Raji (cell line): ENCODE results near the gene ATXN7.

ENCODE experiments used
- POLR2A ChIP-seq: IDR thresholded peaks from 2 replicates; pipeline ENCODE4 v1.6.1; 2011; ENCODE audit warnings: low read depth, low read length, control low read depth; ENCODE audit not compliant: insufficient read depth

ATXN7 gene

DNA sequence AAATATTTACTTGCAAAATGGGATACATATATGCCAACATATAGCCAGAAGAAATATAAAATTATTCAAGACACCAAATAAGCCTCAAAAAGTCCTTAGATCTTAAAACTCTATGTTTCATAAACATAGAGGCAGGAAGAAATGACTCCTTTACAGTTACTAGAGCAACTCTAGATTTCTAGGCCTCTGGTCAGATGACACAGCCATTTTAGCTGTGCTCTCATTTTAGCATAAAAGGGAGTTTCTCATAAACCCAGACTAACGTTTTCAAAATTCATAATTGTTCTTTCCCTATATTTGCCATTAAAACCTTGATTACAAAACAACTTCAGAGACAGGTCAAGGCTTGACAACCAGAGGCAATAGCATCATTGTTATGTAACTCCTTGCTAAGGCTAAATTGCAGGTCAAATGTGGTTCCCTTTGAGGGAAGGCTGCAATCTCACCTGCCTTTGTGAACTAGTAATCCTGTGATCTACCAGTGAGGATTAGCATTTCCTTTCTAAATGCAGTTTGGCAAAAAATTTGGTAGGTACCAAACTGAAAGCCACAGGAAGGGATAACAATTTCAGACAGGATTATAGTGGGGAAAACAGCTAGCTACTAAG lies 8.2 kb upstream of the ATXN7 start:
- no peak for TF ChIP-seq POLR2A

DNA sequence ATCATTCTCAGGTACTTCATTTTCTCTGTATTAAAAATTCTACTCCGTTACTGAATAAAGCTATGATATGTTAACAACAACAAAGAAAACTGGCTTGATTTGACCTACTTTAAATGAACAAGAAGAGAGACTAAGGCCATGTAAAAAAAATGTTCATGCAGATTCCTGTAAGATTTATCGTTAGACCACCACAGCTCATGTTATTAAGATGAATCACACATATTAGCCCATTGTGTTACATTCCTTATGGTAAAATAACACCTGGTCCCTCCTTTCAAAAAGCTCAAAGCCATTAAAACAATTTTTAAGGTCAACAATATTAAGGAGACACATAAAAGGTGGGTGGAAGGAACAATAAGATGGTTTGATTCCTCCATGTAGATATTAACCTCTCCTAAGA lies 6.4 kb upstream of the ATXN7 start:
- no peak for TF ChIP-seq POLR2A

DNA sequence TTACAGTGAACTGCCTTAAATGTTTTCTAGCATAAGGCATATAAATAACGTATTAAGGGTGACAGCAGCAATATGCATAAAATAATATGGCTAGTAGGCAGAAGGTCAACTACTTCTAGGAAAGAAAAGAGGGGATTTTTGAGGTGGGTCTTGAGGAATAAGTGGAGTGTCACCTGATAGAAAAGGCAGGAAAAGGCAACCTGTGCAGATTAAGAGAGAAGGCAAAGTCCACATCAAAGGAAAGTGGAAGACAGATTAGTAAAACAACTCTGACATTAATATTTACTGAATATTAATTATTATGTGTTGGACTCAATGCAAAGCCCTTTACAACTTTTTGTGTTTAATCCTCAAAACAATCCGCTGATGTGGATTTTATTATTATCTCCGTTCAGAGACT lies 2.9 kb upstream of the ATXN7 start:
- no peak for TF ChIP-seq POLR2A

DNA sequence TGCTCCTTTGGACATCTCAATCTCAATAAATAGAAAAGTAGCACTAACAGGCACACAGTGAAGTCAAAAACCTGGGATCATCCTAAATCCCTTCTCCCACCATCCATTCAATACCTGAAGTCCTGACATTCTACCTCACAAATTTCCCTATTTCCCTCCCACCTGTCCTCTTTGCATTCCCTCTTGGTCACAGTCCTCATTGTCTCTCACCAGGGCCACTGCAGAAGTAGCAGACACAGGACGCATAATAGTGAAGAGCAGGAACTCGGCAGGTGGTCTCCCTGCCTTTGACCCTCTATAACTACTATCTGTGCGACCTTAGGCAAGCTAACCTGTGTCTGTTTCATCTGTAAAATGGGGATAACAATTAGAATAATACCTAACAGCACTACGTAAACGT lies 2.4 kb upstream of the ATXN7 start:
- TF ChIP-seq POLR2A: no peak

DNA sequence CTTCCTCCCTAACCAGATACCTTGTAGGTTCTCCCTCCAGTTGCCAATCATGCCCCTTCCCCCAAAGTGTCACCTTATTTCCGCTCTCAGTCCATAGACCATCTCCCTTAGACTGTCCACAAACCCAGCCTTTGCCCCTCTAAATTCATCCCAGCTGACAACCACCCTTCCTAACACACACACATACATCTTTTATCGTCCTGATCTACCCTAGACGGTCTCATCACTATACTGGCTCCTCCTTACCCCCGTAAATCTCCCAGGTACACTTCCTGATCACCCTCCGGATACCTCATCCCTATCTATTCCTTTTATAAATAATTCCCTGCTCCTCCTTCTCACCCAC lies 890 bp upstream of the ATXN7 start:
- TF ChIP-seq POLR2A: no peak

DNA sequence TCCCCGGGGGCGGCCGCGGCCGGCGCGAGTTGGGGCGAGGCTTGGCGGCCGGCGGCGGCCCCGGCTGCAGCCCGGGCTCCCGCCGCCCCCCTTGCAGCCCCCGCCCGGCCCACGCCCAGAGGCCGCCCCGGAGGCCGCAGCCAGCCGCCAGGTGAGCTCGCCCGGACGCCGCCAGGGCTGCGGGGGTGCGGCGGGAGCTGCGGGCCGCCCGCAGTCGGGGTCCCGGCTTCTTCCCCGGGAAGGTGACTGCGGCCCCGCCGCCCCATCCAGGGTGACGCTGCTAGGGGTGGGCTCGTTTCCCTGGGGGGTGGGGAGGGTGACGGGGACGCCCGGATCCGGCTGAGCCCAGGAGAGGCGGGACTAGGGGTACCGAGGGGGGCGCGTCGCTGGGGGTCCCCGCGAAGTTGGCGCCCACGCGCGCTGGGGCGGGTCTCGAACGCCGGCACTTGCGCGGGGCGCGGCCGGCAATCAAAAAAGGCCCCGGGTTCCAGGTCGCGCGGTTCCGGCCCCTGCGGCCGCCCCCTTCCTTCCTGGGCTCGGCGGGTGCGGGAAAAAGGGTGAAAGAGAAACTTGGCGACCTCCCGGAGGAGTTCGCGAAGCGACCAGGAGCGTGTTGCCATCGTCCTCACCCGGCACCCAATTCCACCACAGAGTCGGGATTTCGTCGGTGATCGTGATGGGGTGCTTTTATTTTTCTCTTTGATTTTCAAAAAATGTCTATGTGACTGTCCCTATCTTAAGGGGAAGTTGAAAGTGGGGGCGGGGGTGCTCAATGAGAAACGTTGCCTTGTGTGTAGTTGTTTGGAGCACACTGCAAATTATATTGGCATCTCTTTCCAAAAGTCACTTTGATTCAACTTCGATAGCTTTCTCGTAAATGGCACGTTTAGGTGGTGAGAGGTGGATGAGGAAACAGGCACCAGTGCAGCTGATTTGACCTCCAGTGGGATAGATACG lies 619 bp downstream of the ATXN7 start:
- no peak; the same call in 1 of the 2 replicates for TF ChIP-seq POLR2A

DNA sequence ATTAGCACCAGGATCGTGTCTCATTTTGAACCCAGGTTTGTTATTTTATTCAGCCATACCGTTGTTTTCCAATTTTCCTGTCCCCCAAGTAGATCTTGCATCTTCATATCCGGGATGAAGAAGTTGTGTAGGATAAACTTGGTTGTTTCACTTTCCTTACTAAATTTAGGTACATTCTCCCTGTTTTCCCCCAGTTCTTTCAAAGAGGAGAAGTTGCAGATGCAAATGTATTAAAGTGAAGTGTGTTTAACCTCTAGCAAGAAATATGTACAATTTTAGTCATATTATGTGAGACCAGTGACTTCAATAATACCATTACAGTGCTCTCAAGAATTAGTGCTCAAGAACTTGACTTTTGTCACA lies 1.3 kb downstream of the ATXN7 start:
- no peak for TF ChIP-seq POLR2A

DNA sequence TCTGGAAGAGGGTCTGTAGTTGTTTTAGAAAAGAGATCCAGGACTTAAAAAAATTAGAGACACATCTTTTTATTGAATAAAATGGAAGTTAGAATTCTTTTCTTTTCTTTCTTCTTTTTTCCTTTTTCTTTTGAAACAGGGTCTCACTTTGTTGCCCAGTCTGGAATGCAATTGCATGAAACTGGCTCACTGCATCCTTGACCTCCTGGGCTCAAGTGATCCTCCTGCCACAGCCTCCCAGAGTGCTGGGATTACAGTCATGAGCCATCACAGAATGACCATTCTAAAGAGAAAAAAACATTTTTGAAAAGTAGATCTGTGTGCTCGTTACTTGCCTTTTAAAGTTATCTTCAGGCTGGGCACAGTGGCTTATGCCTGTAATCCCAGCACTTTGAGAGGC lies 3.6 kb downstream of the ATXN7 start:
- no peak for TF ChIP-seq POLR2A

DNA sequence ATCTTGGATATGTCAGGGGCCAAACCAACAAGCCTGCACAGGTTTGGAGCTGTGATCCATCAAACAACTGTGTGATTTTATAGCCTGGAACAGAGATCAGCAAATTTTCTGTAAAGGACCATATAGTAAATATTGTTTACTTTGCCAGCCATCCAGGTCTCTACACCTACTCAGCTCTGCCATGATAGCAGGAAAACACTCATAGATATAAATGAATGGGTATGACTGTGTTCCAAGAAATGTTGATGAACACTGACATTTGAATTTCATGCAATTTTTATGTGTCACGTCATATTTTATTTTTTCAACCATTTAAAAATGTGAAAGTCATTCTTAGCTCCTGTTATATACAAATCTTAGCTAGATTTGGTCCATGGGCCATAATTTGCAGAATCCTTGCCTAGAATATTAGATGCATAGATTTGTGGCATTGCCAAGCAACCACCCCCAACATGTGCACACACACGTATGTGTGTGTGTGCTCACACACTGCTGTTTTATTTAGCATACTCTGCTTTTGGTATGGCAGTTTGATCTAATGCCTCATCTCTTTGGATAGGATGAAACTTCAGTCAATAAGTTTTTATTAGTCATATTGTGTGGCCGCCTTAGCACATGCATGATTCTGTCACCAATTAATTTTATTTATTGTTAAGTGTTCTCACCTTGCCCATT lies 6.4 kb downstream of the ATXN7 start:
- TF ChIP-seq POLR2A: no peak

DNA sequence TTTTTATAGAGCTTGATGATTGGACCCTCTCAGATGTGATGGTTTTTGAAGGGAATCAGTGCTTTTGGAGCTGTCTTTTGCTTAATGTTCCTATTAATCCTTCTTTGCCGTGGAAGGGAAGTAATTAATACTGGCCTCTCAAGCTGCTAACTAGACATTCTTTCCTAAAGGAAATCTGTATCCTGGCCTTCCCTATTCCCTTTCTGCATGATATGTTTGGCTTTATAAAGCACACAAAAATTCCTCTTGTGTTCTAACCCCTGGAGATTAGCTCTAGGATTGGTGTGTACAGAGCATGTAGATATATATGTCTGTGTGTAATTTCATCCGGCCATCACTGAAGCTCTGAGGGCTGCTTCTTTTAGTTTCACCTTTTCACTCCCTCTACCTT lies 6.9 kb downstream of the ATXN7 start:
- no peak for TF ChIP-seq POLR2A

DNA sequence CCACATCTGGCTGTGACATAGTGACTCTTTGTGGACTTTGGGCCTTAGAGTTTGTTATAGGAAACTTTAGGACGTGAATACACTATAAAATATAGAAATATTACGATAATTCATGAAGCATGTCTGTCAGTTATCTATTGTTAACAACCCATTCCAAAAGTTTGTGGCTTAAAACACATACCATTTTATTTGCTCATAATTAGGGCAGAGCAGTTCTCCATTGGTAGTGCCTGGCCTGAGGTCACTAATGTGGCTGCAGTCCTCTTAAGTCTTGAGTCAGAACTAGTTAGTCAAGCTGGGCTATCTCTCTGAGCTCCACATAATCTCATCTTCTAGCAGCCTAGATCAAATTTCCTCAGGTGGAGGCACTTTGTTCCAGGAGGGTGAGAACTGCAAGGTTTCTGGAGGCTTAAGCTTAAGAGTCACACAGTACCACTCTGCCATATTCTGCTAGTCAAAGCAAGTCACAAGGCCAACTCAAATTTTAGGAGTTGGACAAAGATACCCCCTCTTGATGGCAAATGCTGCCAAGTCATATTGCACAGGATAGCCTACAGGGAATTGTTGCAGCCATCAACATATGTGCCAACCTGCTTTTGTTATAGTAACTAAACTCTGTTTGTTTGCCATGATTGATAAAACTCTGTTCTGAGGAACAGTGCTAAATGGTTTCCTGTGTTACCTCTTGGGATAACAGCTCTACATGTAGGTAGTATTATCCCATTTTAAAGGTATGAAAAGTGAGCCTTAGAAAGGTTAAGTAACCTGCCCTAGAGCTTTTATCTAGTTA lies 8.7 kb downstream of the ATXN7 start:
- TF ChIP-seq POLR2A: no peak

DNA sequence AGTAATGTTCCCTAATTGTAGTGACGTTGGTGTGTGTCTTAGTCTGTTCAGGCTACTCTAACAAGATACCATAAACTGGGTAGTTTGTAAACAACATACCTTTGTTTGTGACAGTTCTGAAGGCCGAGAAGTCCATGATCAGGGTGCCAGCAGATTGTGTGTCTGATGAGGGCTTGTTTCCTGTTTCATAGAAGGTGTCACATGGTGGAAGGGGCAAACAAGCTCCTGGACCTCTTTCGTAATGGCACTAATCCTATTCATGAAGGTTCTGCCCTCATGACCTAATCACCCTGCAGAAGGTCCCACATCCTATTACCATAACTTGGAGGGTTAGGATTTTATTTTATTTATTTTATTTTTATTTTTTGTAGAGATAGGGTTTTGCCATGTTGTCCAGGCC lies 11.1 kb downstream of the ATXN7 start:
- no peak for TF ChIP-seq POLR2A

DNA sequence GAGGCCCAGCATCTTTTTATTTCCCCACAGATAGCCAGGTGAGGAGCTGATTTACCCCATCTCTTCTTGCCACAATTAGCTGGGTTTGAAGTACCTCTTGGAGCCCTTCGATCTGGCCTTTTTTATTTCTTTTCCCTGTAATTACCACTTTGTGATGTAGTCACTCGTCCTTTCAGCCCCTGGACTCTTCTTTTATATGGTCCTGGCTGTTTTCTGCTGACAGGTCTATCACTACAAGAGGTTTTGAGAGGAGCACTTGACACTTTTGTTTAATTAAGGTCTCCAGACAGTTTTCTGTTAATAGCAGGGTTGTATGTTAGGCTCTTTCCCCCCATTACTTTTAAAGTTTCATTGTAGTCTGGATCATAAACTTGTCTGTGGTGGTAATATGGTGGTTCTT lies 11.8 kb downstream of the ATXN7 start:
- TF ChIP-seq POLR2A: no peak

DNA sequence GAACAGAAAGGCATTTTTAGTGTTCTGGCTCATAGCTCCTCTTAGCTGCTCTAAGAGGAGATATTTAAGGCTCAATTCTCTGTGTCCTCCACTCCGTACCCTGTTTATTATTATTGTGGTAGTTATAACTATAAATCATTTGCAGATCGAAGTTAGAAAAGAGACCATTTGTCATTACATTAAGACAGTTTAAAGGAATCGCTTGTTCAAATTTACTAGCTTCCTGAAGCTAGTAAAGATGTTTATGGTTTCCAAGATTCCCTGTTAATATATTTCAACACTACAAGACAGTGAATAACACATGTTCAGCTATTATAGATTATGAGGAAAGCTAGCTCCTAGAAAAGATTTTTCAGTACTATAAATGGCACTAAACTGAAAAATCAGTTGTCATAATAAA lies 12.6 kb downstream of the ATXN7 start:
- no peak for TF ChIP-seq POLR2A

DNA sequence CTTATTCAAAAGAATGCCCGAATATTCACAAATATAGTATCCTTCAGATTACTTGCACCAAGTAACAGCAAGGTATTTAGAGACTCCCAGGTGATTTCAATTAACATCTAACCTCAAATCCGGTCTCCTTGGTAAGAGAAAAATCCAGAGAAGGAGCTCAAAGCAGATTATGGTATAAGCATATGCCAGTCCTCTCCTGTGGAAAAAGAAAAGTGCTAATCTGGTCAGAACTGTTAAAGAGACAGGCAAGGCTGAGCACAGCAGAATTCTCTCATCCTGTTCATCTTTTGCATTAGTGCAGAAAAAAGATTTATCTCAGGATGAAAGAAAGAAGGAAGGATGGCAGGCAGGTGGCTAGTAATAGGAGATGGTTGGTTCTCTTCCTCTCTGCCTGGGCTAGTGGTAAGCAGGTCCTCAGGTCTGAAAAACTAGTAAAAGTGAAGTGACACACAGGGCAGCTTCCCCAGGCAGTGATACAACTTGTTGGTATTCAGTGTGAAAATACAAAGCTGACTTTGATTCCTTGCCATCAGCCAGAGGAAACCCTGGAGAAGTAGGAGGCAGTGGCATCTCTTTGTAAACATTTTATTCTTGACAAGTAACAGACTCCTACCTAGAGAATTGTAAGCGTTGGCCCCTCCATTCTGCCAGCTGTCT lies 14.2 kb downstream of the ATXN7 start:
- no peak for TF ChIP-seq POLR2A
